Eye (tissue), 1 donor: ENCODE data around the gene KCNB1.

ENCODE experiments used
- DNase-seq: peaks from one replicate; pipeline ENCODE4 v3.0.0-alpha.2; 2015

KCNB1 gene

GRCh38 chr20:49348563-49348962, 133.9 kb downstream of the KCNB1 start:
- DNase-seq, result no peak

- DNase-seq, result no peak
Measured at GRCh38 chr20:49347156-49347555, 135.3 kb downstream of the KCNB1 start.

GRCh38 chr20:49346682-49347081, 135.8 kb downstream of the KCNB1 start:
- no peak for DNase-seq

- peak; percentile 75 for DNase-seq
Measured at GRCh38 chr20:49345524-49345923, 136.9 kb downstream of the KCNB1 start.

- peak; percentile 87 for DNase-seq
Measured at GRCh38 chr20:49344975-49345374, 137.5 kb downstream of the KCNB1 start.

GRCh38 chr20:49344140-49344539, 138.3 kb downstream of the KCNB1 start:
- DNase-seq, result no peak

GRCh38 chr20:49343246-49343645, 139.2 kb downstream of the KCNB1 start:
- DNase-seq, result no peak

GRCh38 chr20:49340161-49340966, 142.1 kb downstream of the KCNB1 start:
- no peak for DNase-seq

GRCh38 chr20:49339123-49339522, 143.3 kb downstream of the KCNB1 start:
- no peak for DNase-seq

- DNase-seq, result no peak
Measured at GRCh38 chr20:49338061-49338460, 144.4 kb downstream of the KCNB1 start.

- no peak for DNase-seq
Measured at GRCh38 chr20:49337357-49337756, 145.1 kb downstream of the KCNB1 start.

- no peak for DNase-seq
Measured at GRCh38 chr20:49336786-49337185, 145.7 kb downstream of the KCNB1 start.

GRCh38 chr20:49335476-49335875, 147.0 kb downstream of the KCNB1 start:
- no peak for DNase-seq

GRCh38 chr20:49330701-49331615, 151.5 kb downstream of the KCNB1 start:
- DNase-seq, result no peak

GRCh38 chr20:49328790-49329189, 153.7 kb downstream of the KCNB1 start:
- DNase-seq, result no peak

- no peak for DNase-seq
Measured at GRCh38 chr20:49326026-49326425, 156.4 kb downstream of the KCNB1 start.

GRCh38 chr20:49324306-49324705, 158.2 kb downstream of the KCNB1 start:
- DNase-seq, result no peak

GRCh38 chr20:49323622-49324238, 158.7 kb downstream of the KCNB1 start:
- no peak for DNase-seq

- peak; percentile 53 for DNase-seq
Measured at GRCh38 chr20:49320460-49320859, 162.0 kb downstream of the KCNB1 start.

- no peak for DNase-seq
Measured at GRCh38 chr20:49319208-49319809, 163.2 kb downstream of the KCNB1 start.

GRCh38 chr20:49318430-49319207, 163.8 kb downstream of the KCNB1 start:
- DNase-seq, result peak; percentile 45

- no peak for DNase-seq
Measured at GRCh38 chr20:49318091-49318429, 164.4 kb downstream of the KCNB1 start.
